ENCODE measurements around the gene PCSK1N. TPM values are rescaled to one million over a fixed set of nuclear protein-coding genes. Genes with fewer than 3 reads are reported as not detected.

PCSK1N gene
- total and polyA plus RNA-seq, 9 of the 15 experiments (the other 6 are each of a cell fraction or from before 2014, with no cell fraction given) = 0.07 to 0.55 (median 0.54) TPM; not detected in 6

GRCh38 chrX:48854898-48855297 is 19.5 kb upstream of the PCSK1N start (continued):
- TF ChIP-seq ARID4B (CRISPR knock-in tag; IDR thresholded peaks at IDR 0.05) (no peak), MCM5 (IDR thresholded peaks at IDR 0.05; ENCODE audit: low read depth) (no peak), RBM39 (optimal IDR thresholded peaks at IDR 0.05; ENCODE audit: low read depth, low read length) (no peak), RBM22 (IDR thresholded peaks at IDR 0.05; ENCODE audit: low read depth, low read length, poor library complexity, severe bottlenecking) (no peak), PHTF2 (CRISPR knock-in tag; IDR thresholded peaks at IDR 0.05) (no peak), MEIS2 (IDR thresholded peaks at IDR 0.05; ENCODE audit: partially characterized antibody) (no peak), ZNF143 (CRISPR knock-in tag; IDR thresholded peaks at IDR 0.05) (no peak)

Data from K562 (cell line).